Measurements from ENCODE around the gene PPP2R5C. TPM values are rescaled to one million over a fixed set of nuclear protein-coding genes. Genes with fewer than 3 reads are reported as not detected.
A peak's percentile ranks its signal among the peaks of the same experiment; 100 is the strongest.

Gene PPP2R5C
- total RNA-seq, 4 donors from 2014 or later = 143 to 171 (median 169) TPM

GRCh38 chr14:101767618-101768362 is 6.3 kb downstream of the PPP2R5C start:
- Histone ChIP-seq H3K4me1 (no peaks in the 10 kb centered on the region), H3K4me3 (no peak overlapping the region), H3K36me3 (no peaks in the 10 kb centered on the region), H3K27ac (no peak overlapping the region), H3K9me3 (no peaks in the 10 kb centered on the region), H3K27me3 (no peaks in the 10 kb centered on the region)
- intact Hi-C loops (cut with DNase I; ENCODE audit: low total_unique reads) = no loop called here
- no peak for DNase-seq
- no peak for TF ChIP-seq POLR2A (IDR thresholded peaks at IDR 0.05)
- no peak for TF ChIP-seq CTCF (IDR thresholded peaks at IDR 0.05)

- H3K36me3 ChIP-seq = no peaks in the 10 kb centered on the region
- peak overlapping the region in 1 of 2 donors; percentile 35 for H3K27ac ChIP-seq
- no peaks in the 10 kb centered on the region for H3K27me3 ChIP-seq
- H3K4me1 ChIP-seq = no peaks in the 10 kb centered on the region
- no peak for TF ChIP-seq POLR2A (IDR thresholded peaks at IDR 0.05)
- no peak for TF ChIP-seq CTCF (IDR thresholded peaks at IDR 0.05)
- no peaks in the 10 kb centered on the region for H3K9me3 ChIP-seq
- no peak for DNase-seq
- no peak overlapping the region for H3K4me3 ChIP-seq
- intact Hi-C loops (cut with DNase I; ENCODE audit: low total_unique reads) = no loop called here
Observed at GRCh38 chr14:101770183-101770582, 8.7 kb downstream of the PPP2R5C start.

GRCh38 chr14:101772770-101773169 is 11.3 kb downstream of the PPP2R5C start:
- no peak overlapping the region for H3K27ac ChIP-seq
- no peak overlapping the region for H3K4me3 ChIP-seq
- TF ChIP-seq POLR2A (IDR thresholded peaks at IDR 0.05) (no peak), CTCF (IDR thresholded peaks at IDR 0.05) (no peak)
- no peaks in the 10 kb centered on the region for H3K27me3 ChIP-seq
- H3K4me1 ChIP-seq = no peaks in the 10 kb centered on the region
- intact Hi-C loops (cut with DNase I; ENCODE audit: low total_unique reads) = no loop called here
- H3K36me3 ChIP-seq = no peaks in the 10 kb centered on the region
- H3K9me3 ChIP-seq = no peaks in the 10 kb centered on the region
- no peak for DNase-seq

- no peaks in the 10 kb centered on the region for H3K36me3 ChIP-seq
- H3K27ac ChIP-seq = no peak overlapping the region
- intact Hi-C loops (cut with DNase I; ENCODE audit: low total_unique reads) = no loop called here
- H3K27me3 ChIP-seq = no peaks in the 10 kb centered on the region
- no peak for DNase-seq
- TF ChIP-seq CTCF (IDR thresholded peaks at IDR 0.05) = no peak
- no peak for TF ChIP-seq POLR2A (IDR thresholded peaks at IDR 0.05)
- H3K4me3 ChIP-seq = no peak overlapping the region
- H3K4me1 ChIP-seq = no peaks in the 10 kb centered on the region
- H3K9me3 ChIP-seq = no peaks in the 10 kb centered on the region
Observed at GRCh38 chr14:101773378-101773777, 11.9 kb downstream of the PPP2R5C start.

- no peaks in the 10 kb centered on the region for H3K36me3 ChIP-seq
- no peak for DNase-seq
- no peak for TF ChIP-seq CTCF (IDR thresholded peaks at IDR 0.05)
- TF ChIP-seq POLR2A (IDR thresholded peaks at IDR 0.05) = no peak
- H3K9me3 ChIP-seq = no peaks in the 10 kb centered on the region
- no peaks in the 10 kb centered on the region for H3K4me1 ChIP-seq
- no peaks in the 10 kb centered on the region for H3K27me3 ChIP-seq
- intact Hi-C loops (cut with DNase I; ENCODE audit: low total_unique reads) = no loop called here
- no peak overlapping the region for H3K27ac ChIP-seq
- H3K4me3 ChIP-seq = no peak overlapping the region
Observed at GRCh38 chr14:101774006-101774795, 12.7 kb downstream of the PPP2R5C start.

Data from uterus (tissue), 4 donors.